ENCODE results near the gene CYBC1. TPM values are rescaled to one million over a fixed set of nuclear protein-coding genes. Genes with fewer than 3 reads are reported as not detected.

CYBC1 gene
- total RNA-seq, 3 donors from 2014 or later (not counting 1 experiment from before 2014, with no cell fraction given), result 168 to 219 (median 192) TPM

GRCh38 chr17:82416771-82417170, 33.8 kb downstream of the CYBC1 start:
- H3K27me3 Mint-ChIP-seq (ENCODE audit: low read depth in 2 of 2), result no peaks in the 10 kb centered on the region
- Histone ChIP-seq H3K4me3 (ENCODE audit: low read length) (no peak overlapping the region), H3K27me3 (ENCODE audit: control insufficient read depth, insufficient read depth, low read length) (no peaks in the 10 kb centered on the region), H3K4me1 (ENCODE audit: control insufficient read depth, insufficient read depth, low read length) (peaks cover 21% of the 10 kb centered on the region), H3K27ac (ENCODE audit: low read length) (no peak overlapping the region), H3K36me3 (ENCODE audit: control insufficient read depth, insufficient read depth, low read length) (peaks cover 8% of the 10 kb centered on the region), H3K9me3 (ENCODE audit: control insufficient read depth, insufficient read depth, low read length) (no peaks in the 10 kb centered on the region)
- no peaks in the 10 kb centered on the region for H3K9me3 Mint-ChIP-seq
- intact Hi-C loops (cut with micrococcal nuclease), result loop anchor here (5.0 to 10.0 kb wide), 2 partner anchors 64 to 172 kb away; no protein-coding TSS in a partner anchor
- no peak overlapping the region for H3K27ac Mint-ChIP-seq
- no peak overlapping the region for H3K4me3 Mint-ChIP-seq
- no peak for TF ChIP-seq CTCF (IDR thresholded peaks at IDR 0.05)
- peak in 1 of 2 donors; percentile 29 for DNase-seq
- H3K4me1 Mint-ChIP-seq, result peaks cover 28 to 36% of the 10 kb centered on the region in 2 donors
- peaks cover 5% of the 10 kb centered on the region for H3K36me3 Mint-ChIP-seq
- no peak for ATAC-seq
- 61% methylated on average over 5 of the region's 6 CpGs for WGBS (ENCODE audit: insufficient coverage)

- Mint-ChIP-seq H3K27ac (no peak overlapping the region), H3K4me1 (peaks cover 28 to 32% of the 10 kb centered on the region in 2 donors), H3K36me3 (peaks cover under 1% of the 10 kb centered on the region), H3K9me3 (no peaks in the 10 kb centered on the region), H3K4me3 (no peak overlapping the region), H3K27me3 (ENCODE audit: low read depth in 2 of 2) (no peaks in the 10 kb centered on the region)
- H3K4me1 ChIP-seq (ENCODE audit: control insufficient read depth, insufficient read depth, low read length), result peaks cover 21% of the 10 kb centered on the region
- no peak overlapping the region for H3K4me3 ChIP-seq (ENCODE audit: low read length)
- intact Hi-C loops (cut with micrococcal nuclease), result loop anchor here (5.0 to 10.0 kb wide), 2 partner anchors 64 to 171 kb away; no protein-coding TSS in a partner anchor
- peaks cover 8% of the 10 kb centered on the region for H3K36me3 ChIP-seq (ENCODE audit: control insufficient read depth, insufficient read depth, low read length)
- no peak for TF ChIP-seq CTCF (IDR thresholded peaks at IDR 0.05)
- H3K27me3 ChIP-seq (ENCODE audit: control insufficient read depth, insufficient read depth, low read length), result no peaks in the 10 kb centered on the region
- ATAC-seq (no peak), DNase-seq (no peak)
- H3K9me3 ChIP-seq (ENCODE audit: control insufficient read depth, insufficient read depth, low read length), result no peaks in the 10 kb centered on the region
- no peak overlapping the region for H3K27ac ChIP-seq (ENCODE audit: low read length)
- WGBS (ENCODE audit: insufficient coverage), result 100% methylated on average over 3 of the region's 4 CpGs
Measured at GRCh38 chr17:82416264-82416663, 34.3 kb downstream of the CYBC1 start.

GRCh38 chr17:82415786-82416185, 34.8 kb downstream of the CYBC1 start:
- no peak for DNase-seq
- Mint-ChIP-seq H3K9me3 (no peaks in the 10 kb centered on the region), H3K27ac (no peak overlapping the region), H3K4me1 (peaks cover 27 to 28% of the 10 kb centered on the region in 2 donors), H3K36me3 (no peaks in the 10 kb centered on the region), H3K4me3 (no peak overlapping the region), H3K27me3 (ENCODE audit: low read depth in 2 of 2) (no peaks in the 10 kb centered on the region)
- no peak overlapping the region for H3K27ac ChIP-seq (ENCODE audit: low read length)
- 96% methylated on average over 8 of the region's 9 CpGs for WGBS (ENCODE audit: insufficient coverage)
- intact Hi-C loops (cut with micrococcal nuclease), result loop anchor here (5.0 to 10.0 kb wide), 2 partner anchors 63 to 171 kb away; no protein-coding TSS in a partner anchor
- peaks cover 5% of the 10 kb centered on the region for H3K36me3 ChIP-seq (ENCODE audit: control insufficient read depth, insufficient read depth, low read length)
- H3K4me1 ChIP-seq (ENCODE audit: control insufficient read depth, insufficient read depth, low read length), result peaks cover 21% of the 10 kb centered on the region
- H3K9me3 ChIP-seq (ENCODE audit: control insufficient read depth, insufficient read depth, low read length), result no peaks in the 10 kb centered on the region
- no peak for TF ChIP-seq CTCF (IDR thresholded peaks at IDR 0.05)
- no peak for ATAC-seq
- H3K4me3 ChIP-seq (ENCODE audit: low read length), result no peak overlapping the region
- no peaks in the 10 kb centered on the region for H3K27me3 ChIP-seq (ENCODE audit: control insufficient read depth, insufficient read depth, low read length)

- no peak for ATAC-seq
- no peak for TF ChIP-seq CTCF (IDR thresholded peaks at IDR 0.05)
- no peak overlapping the region for H3K27ac Mint-ChIP-seq
- DNase-seq, result no peak
- H3K4me3 Mint-ChIP-seq, result peak overlapping the region; percentile 9
- no peaks in the 10 kb centered on the region for H3K36me3 Mint-ChIP-seq
- peaks cover 20% of the 10 kb centered on the region for H3K4me1 ChIP-seq (ENCODE audit: control insufficient read depth, insufficient read depth, low read length)
- intact Hi-C loops (cut with micrococcal nuclease), result loop anchor here (5.0 to 10.0 kb wide), 2 partner anchors 63 to 171 kb away; no protein-coding TSS in a partner anchor
- H3K27me3 ChIP-seq (ENCODE audit: control insufficient read depth, insufficient read depth, low read length), result no peaks in the 10 kb centered on the region
- no peaks in the 10 kb centered on the region for H3K9me3 Mint-ChIP-seq
- no peaks in the 10 kb centered on the region for H3K9me3 ChIP-seq (ENCODE audit: control insufficient read depth, insufficient read depth, low read length)
- 97% methylated on average over 26 of the region's 26 CpGs for WGBS (ENCODE audit: insufficient coverage)
- peaks cover 27 to 28% of the 10 kb centered on the region in 2 donors for H3K4me1 Mint-ChIP-seq
- H3K36me3 ChIP-seq (ENCODE audit: control insufficient read depth, insufficient read depth, low read length), result peaks cover 7% of the 10 kb centered on the region
- no peaks in the 10 kb centered on the region for H3K27me3 Mint-ChIP-seq (ENCODE audit: low read depth in 2 of 2)
- no peak overlapping the region for H3K27ac ChIP-seq (ENCODE audit: low read length)
- no peak overlapping the region for H3K4me3 ChIP-seq (ENCODE audit: low read length)
Measured at GRCh38 chr17:82415336-82415735, 35.2 kb downstream of the CYBC1 start.
